Endodermal cell (in vitro differentiated cells): ENCODE measurements around the gene SLC5A10. TPM values are rescaled to one million over a fixed set of nuclear protein-coding genes. Genes with fewer than 3 reads are reported as not detected.

ENCODE experiments used
- DNase-seq: peaks from one replicate; pipeline ENCODE4 v3.0.0-alpha.2; 2017
- H3K27ac ChIP-seq: 2 replicates; pipeline ENCODE4 v1.5.1; 2013; ENCODE audit warnings: mild to moderate bottlenecking, low read depth, low read length, moderate library complexity
- H3K27me3 ChIP-seq: 2 replicates; pipeline ENCODE4 v1.6.1; 2013; ENCODE audit warnings: mild to moderate bottlenecking, low read length, moderate library complexity; ENCODE audit not compliant: insufficient read depth, control insufficient read depth, poor library complexity, severe bottlenecking
- H3K36me3 ChIP-seq: 2 replicates; pipeline ENCODE4 v1.7.0; 2013; ENCODE audit warnings: mild to moderate bottlenecking, low read length, moderate library complexity; ENCODE audit not compliant: control insufficient read depth, insufficient read depth
- H3K4me1 ChIP-seq: one replicate; pipeline ENCODE4 v1.7.0; 2013; ENCODE audit warnings: low read length; ENCODE audit not compliant: control insufficient read depth, insufficient read depth
- H3K4me3 ChIP-seq: 2 replicates; pipeline ENCODE4 v1.5.1; 2013; ENCODE audit warnings: mild to moderate bottlenecking, low read length, moderate library complexity
- H3K9ac ChIP-seq: 2 replicates; pipeline ENCODE4 v1.6.1; 2013; ENCODE audit warnings: mild to moderate bottlenecking, low read length, moderate library complexity; ENCODE audit not compliant: poor library complexity, severe bottlenecking; ENCODE audit errors: extremely low read depth
- H3K9me3 ChIP-seq: 2 replicates; pipeline ENCODE4 v1.6.1; 2013; ENCODE audit warnings: mild to moderate bottlenecking, low read length, moderate library complexity; ENCODE audit not compliant: control insufficient read depth
- H3K27ac Mint-ChIP-seq: 2 replicates; pipeline ENCODE4 v1.8.0; 2020; ENCODE audit warnings: mixed read lengths
- H3K27me3 Mint-ChIP-seq: 2 replicates; pipeline ENCODE4 v1.8.0; 2021; ENCODE audit warnings: mild to moderate bottlenecking, mixed read lengths; ENCODE audit not compliant: insufficient read depth
- H3K36me3 Mint-ChIP-seq: 2 replicates; pipeline ENCODE4 v1.8.0; 2020; ENCODE audit warnings: low read depth, mixed read lengths
- H3K4me1 Mint-ChIP-seq: 2 replicates; pipeline ENCODE4 v1.8.0; 2020; ENCODE audit warnings: mixed read lengths
- H3K4me3 Mint-ChIP-seq: 2 replicates; pipeline ENCODE4 v1.8.0; 2020; ENCODE audit warnings: mild to moderate bottlenecking, moderate library complexity, mixed read lengths
- H3K9me3 Mint-ChIP-seq: 2 replicates; pipeline ENCODE4 v1.8.0; 2020; ENCODE audit warnings: mild to moderate bottlenecking, mixed read lengths
- CTCF ChIP-seq: fragments of 200-600 bp; sonication (generic); conservative IDR thresholded peaks from 2 replicates; pipeline ENCODE4 v1.5.0; 2021; ENCODE audit warnings: antibody characterized with exemption, mild to moderate bottlenecking
- WGBS, 2 experiments: methylation state at CpG; one replicate each; pipeline versions ENCODE4 v1.1.5 to v1.1.7; 2013; ENCODE audit warnings: missing lambda C conversion rate in 2 of 2, mixed read lengths in 1 of 2; ENCODE audit not compliant: insufficient coverage in 1 of 2, insufficient read length in 1 of 2; 5-methylcytosine and 5-hydroxymethylcytosine counted together
- total RNA-seq, 2 donors: library from RNA; stranded (reverse); fragmentation: NEBNext Ultra II Directional in 1 of 2; extraction: Animal tissue kit (Norgen Biotek cat#: 25700) in 1 of 2; gene quantifications; 2 replicates in 1 of 2; 3 replicates in 1 of 2; pipeline ENCODE4 v1.2.1, GENCODE V29; 2021

Gene SLC5A10
- total RNA-seq, 2 donors from 2014 or later, result 0.11 to 0.29 TPM

- H3K27ac ChIP-seq, result no peak overlapping the region
- WGBS, 2 experiments, result 96 to 100% methylated on average over 3 to 12 of the region's 12 CpGs
- peaks cover 19% of the 10 kb centered on the region for H3K4me1 Mint-ChIP-seq
- H3K4me3 Mint-ChIP-seq, result no peak overlapping the region
- H3K27me3 Mint-ChIP-seq, result no peaks in the 10 kb centered on the region
- H3K27me3 ChIP-seq, result no peaks in the 10 kb centered on the region
- no peaks in the 10 kb centered on the region for H3K36me3 Mint-ChIP-seq
- no peak overlapping the region for H3K4me3 ChIP-seq
- no peak overlapping the region for H3K27ac Mint-ChIP-seq
- H3K9ac ChIP-seq, result no peak overlapping the region
- H3K4me1 ChIP-seq, result no peaks in the 10 kb centered on the region
- H3K9me3 Mint-ChIP-seq, result no peaks in the 10 kb centered on the region
- no peaks in the 10 kb centered on the region for H3K36me3 ChIP-seq
- no peaks in the 10 kb centered on the region for H3K9me3 ChIP-seq
- DNase-seq, result no peak
- no peak for TF ChIP-seq CTCF
Observed at GRCh38 chr17:19013226-19013625, 61.3 kb downstream of the SLC5A10 start.

GRCh38 chr17:19013806-19014627, 62.1 kb downstream of the SLC5A10 start:
- no peaks in the 10 kb centered on the region for H3K9me3 ChIP-seq
- no peak for TF ChIP-seq CTCF
- no peaks in the 10 kb centered on the region for H3K36me3 ChIP-seq
- 85 to 100% methylated on average over 4 to 11 of the region's 11 CpGs for WGBS, 2 experiments
- no peak overlapping the region for H3K4me3 ChIP-seq
- H3K27ac Mint-ChIP-seq, result no peak overlapping the region
- H3K36me3 Mint-ChIP-seq, result no peaks in the 10 kb centered on the region
- DNase-seq, result no peak
- H3K4me1 ChIP-seq, result no peaks in the 10 kb centered on the region
- H3K4me1 Mint-ChIP-seq, result peaks cover 21% of the 10 kb centered on the region
- no peaks in the 10 kb centered on the region for H3K27me3 ChIP-seq
- no peak overlapping the region for H3K9ac ChIP-seq
- H3K4me3 Mint-ChIP-seq, result no peak overlapping the region
- H3K9me3 Mint-ChIP-seq, result no peaks in the 10 kb centered on the region
- no peak overlapping the region for H3K27ac ChIP-seq
- H3K27me3 Mint-ChIP-seq, result no peaks in the 10 kb centered on the region

- H3K9me3 Mint-ChIP-seq, result no peaks in the 10 kb centered on the region
- no peak for DNase-seq
Observed at GRCh38 chr17:19014628-19015215, 62.8 kb downstream of the SLC5A10 start.

More at GRCh38 chr17:19014628-19015215, 62.8 kb downstream of the SLC5A10 start:
- no peak overlapping the region for H3K27ac ChIP-seq
- H3K9me3 ChIP-seq, result no peaks in the 10 kb centered on the region
- TF ChIP-seq CTCF, result no peak
- Mint-ChIP-seq H3K36me3 (no peaks in the 10 kb centered on the region), H3K4me3 (no peak overlapping the region), H3K4me1 (peaks cover 23% of the 10 kb centered on the region), H3K27ac (no peak overlapping the region), H3K27me3 (no peaks in the 10 kb centered on the region)
- H3K36me3 ChIP-seq, result no peaks in the 10 kb centered on the region
- H3K4me3 ChIP-seq, result no peak overlapping the region
- no peaks in the 10 kb centered on the region for H3K27me3 ChIP-seq
- 83 to 89% methylated on average over 10 to 29 of the region's 29 CpGs for WGBS, 2 experiments
- no peaks in the 10 kb centered on the region for H3K4me1 ChIP-seq
- H3K9ac ChIP-seq, result no peak overlapping the region
